ENCODE data around the gene ALDH1L1. TPM values are rescaled to one million over a fixed set of nuclear protein-coding genes. Genes with fewer than 3 reads are reported as not detected.

The ALDH1L1 gene
- total and polyA plus RNA-seq, 2 experiments from 2014 or later = 1.0 to 1.3 TPM

DNA sequence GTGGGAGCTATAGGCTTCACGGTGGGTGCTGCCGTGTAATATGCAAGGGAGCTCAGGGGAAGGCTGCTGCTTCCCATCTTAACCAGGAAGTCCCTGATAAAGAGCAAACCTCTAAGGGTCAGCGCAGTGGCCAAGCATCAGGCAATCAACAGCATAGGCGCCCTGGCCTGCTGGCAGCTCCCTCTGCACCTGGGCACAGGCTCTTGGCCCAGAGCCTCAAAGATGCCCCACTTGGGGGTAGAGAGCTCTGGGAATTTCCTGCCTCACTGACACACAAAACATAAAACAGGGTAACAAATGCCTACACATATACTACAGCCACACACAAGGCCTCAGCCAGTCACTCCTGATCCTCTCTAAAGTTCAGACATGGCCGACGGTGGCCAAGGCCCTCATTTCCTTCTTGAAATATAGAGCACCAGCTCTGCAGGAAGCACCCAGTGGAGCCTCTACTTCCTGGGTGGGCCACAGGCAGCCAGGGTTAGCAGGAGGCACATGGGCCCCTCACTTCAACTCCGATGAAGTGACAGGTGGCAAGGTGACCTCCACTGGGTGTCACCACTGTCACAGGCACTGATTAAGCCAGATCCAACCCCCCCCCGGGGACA is 116.9 kb downstream of the ALDH1L1 start:
- Histone ChIP-seq H3K4me2 (no peak overlapping the region), H3K27me3 (ENCODE audit: insufficient read depth) (no peaks in the 10 kb centered on the region), H4K20me1 (replicated peaks; ENCODE audit: insufficient read depth) (no peaks in the 10 kb centered on the region), H3K27ac (ENCODE audit: low read depth) (no peak overlapping the region), H3K36me3 (ENCODE audit: insufficient read depth) (no peaks in the 10 kb centered on the region), H3K4me1 (ENCODE audit: insufficient read depth) (no peaks in the 10 kb centered on the region), H3F3A (replicated peaks; ENCODE audit: low read depth) (no peaks in the 10 kb centered on the region), H3K79me2 (replicated peaks; ENCODE audit: insufficient read depth) (no peaks in the 10 kb centered on the region), H2AFZ (no peak overlapping the region), H3K9me2 (ENCODE audit: insufficient read depth) (no peaks in the 10 kb centered on the region), H3K4me3 (no peak overlapping the region)
- Mint-ChIP-seq H3K27me3 (ENCODE audit: insufficient read depth, low read depth, poor library complexity) (peaks cover 3% of the 10 kb centered on the region), H3K27ac (no peak overlapping the region), H3K4me1 (peaks cover 10% of the 10 kb centered on the region), H3K9me3 (no peaks in the 10 kb centered on the region), H3K4me3 (no peak overlapping the region), H3K36me3 (ENCODE audit: low read depth) (peaks cover 5% of the 10 kb centered on the region; the same call in 2 of the 3 replicates)
- ATAC-seq (no peak), DNase-seq (ENCODE audit: low spot score) (no peak)
- no peak for TF ChIP-seq POLR2AphosphoS5 (IDR thresholded peaks at IDR 0.05; ENCODE audit: low read depth)
- TF ChIP-seq EZH2 (IDR thresholded peaks at IDR 0.05; ENCODE audit: low read depth, unreplicated experiment) = no peak

DNA sequence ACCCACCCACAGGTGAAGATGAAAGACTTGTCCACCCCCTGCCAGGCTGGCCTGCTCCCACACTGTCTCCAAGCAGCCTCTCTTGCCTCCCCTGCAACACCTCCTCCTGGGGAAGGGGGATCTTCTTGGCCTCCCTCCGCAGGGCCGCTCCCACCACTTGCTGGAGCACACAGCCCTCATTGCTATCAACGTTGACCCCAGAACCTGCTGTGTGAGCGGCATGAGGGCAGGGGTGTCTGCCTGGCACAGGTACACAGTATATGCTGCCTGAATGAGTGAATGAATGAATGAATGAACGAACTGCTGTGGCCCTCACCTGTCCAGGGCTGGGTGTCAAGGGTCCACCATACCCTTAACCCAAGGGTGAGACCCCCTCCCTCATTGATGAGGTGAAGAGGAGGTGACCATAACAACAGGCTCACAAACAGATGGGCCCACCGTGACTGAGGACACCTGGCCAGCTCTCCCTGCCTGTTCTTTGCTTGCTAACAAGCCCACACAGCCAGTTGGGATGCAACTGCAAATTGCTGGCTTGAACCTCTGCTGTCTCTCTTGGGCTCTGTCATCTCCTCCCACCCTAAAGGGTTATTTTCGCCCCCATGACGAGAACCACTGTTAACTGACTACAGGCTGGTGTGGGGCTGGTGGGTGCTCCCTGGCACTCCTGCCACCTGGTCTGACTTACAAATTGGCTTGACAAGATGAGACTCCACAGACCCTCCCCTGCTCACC is 118.9 kb downstream of the ALDH1L1 start:
- H3K36me3 Mint-ChIP-seq (ENCODE audit: low read depth) = no peaks in the 10 kb centered on the region; the same call in 2 of the 3 replicates
- H3K9me2 ChIP-seq (ENCODE audit: insufficient read depth) = no peaks in the 10 kb centered on the region
- TF ChIP-seq, protein P1, sequence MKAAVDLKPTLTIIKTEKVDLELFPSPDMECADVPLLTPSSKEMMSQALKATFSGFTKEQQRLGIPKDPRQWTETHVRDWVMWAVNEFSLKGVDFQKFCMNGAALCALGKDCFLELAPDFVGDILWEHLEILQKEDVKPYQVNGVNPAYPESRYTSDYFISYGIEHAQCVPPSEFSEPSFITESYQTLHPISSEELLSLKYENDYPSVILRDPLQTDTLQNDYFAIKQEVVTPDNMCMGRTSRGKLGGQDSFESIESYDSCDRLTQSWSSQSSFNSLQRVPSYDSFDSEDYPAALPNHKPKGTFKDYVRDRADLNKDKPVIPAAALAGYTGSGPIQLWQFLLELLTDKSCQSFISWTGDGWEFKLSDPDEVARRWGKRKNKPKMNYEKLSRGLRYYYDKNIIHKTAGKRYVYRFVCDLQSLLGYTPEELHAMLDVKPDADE (IDR thresholded peaks at IDR 0.05) = no peak
- no peak for TF ChIP-seq JUNB (IDR thresholded peaks at IDR 0.05; ENCODE audit: unreplicated experiment)
- no peak for TF ChIP-seq EZH2phosphoT487 (IDR thresholded peaks at IDR 0.05; ENCODE audit: unreplicated experiment)
- TF ChIP-seq REST (IDR thresholded peaks at IDR 0.05; ENCODE audit: unreplicated experiment) = no peak
- TF ChIP-seq ZNF331 (CRISPR knock-in tag; IDR thresholded peaks at IDR 0.05; ENCODE audit: low read depth) = no peak
- no peak for TF ChIP-seq NANOG (IDR thresholded peaks at IDR 0.05; ENCODE audit: borderline replicate concordance)
- TF ChIP-seq ZNF114 (CRISPR knock-in tag; IDR thresholded peaks at IDR 0.05) = no peak
- TF ChIP-seq EZH2 (IDR thresholded peaks at IDR 0.05; ENCODE audit: low read depth, unreplicated experiment) = no peak
- no peak for TF ChIP-seq CREB1 (CRISPR knock-in tag; IDR thresholded peaks at IDR 0.05; ENCODE audit: low read depth)

More for the DNA sequence above, 118.9 kb downstream of the ALDH1L1 start:
- Mint-ChIP-seq H3K27me3 (ENCODE audit: insufficient read depth, low read depth, poor library complexity) (peaks cover 3% of the 10 kb centered on the region), H3K4me3 (no peak overlapping the region), H3K27ac (no peak overlapping the region), H3K4me1 (peaks cover 10% of the 10 kb centered on the region), H3K9me3 (no peaks in the 10 kb centered on the region)
- Histone ChIP-seq H3K27ac (ENCODE audit: low read depth) (no peak overlapping the region), H3K79me2 (replicated peaks; ENCODE audit: insufficient read depth) (no peaks in the 10 kb centered on the region), H3K4me2 (no peak overlapping the region), H3K4me3 (no peak overlapping the region), H3K4me1 (ENCODE audit: insufficient read depth) (no peaks in the 10 kb centered on the region), H2AFZ (no peak overlapping the region), H3F3A (replicated peaks; ENCODE audit: low read depth) (no peaks in the 10 kb centered on the region), H4K20me1 (replicated peaks; ENCODE audit: insufficient read depth) (no peaks in the 10 kb centered on the region), H3K36me3 (ENCODE audit: insufficient read depth) (no peaks in the 10 kb centered on the region), H3K27me3 (ENCODE audit: insufficient read depth) (no peaks in the 10 kb centered on the region)
- DNase-seq (ENCODE audit: low spot score) = no peak
- no peak for ATAC-seq
